Measurements from ENCODE around the gene POT1.

Gene POT1

DNA sequence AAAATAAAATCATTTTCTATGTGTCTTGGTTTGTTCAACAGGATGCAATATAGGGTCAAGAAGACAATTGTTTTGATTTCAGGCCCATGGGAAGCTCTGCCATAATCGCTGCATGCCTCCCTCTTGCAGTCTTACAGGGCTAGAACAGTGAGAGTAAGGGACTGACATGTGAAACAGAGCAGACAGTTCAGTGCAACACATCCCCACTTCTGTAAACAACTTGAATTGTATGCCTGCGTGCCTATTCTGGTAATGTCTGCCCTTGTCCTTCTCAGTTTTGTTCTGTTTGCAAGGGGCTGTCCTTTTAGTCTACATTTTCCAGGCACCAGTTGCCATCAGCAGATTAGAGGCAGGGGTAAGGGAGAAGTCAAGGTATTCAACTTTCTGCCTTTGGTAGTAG is 129.2 kb downstream of the POT1 start:
- no peak for DNase-seq

DNA sequence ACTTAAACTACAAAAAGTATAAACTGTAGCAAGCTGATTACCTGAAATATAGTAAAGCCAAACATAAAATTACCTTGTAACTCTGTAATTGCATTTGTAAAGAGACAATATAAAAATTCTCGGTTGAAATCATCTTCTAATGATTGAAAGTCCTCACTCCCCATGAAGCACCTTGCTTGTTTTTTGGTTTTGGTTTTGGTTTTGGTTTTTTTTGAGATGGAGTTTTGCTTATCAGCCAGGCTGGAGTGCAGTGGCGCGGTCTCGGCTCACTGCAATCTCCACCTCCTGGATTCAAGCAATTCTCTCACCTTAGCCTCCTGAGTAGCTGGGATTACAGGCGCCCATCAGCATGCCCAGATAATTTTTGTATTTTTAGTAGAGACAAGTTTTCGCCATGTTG is 130.2 kb downstream of the POT1 start:
- DNase-seq: no peak

DNA sequence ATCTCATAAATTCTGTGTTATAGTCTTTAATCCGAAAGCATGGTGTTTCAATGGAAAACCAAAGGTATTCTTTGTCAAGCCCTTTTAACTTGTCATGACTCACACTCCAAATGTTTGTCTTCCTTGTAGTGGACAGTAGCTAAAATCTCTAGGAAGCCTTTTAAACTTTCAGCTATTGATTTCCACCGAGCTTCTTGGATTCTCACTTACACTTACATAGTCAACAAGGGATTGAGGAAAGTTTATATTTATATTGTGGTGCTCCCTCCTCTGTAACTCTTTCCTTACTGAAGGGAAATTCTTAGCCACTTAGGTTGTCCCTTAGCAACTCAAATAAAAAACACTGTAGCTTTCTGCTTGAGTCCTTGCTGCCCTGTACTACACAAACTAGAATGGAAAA is 132.9 kb downstream of the POT1 start:
- DNase-seq: no peak

DNA sequence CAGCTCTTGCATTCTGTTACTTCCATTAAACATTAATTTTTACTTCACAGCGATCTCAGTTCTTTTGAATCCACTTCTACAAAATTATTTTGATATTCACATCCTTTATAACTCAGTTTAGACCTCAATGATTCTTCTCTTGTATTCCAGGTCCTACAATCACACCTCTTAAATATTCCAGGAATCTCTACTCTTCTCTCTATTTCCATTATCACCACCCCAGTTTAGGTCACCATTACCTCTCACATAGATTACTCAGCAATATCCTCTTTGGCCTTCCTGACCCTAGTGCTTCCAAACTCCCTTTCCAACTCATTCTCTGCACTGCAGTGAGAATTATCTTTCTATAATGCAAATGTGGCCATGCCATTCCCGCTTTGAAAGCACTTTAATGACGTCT is 136.9 kb downstream of the POT1 start:
- DNase-seq: no peak

DNA sequence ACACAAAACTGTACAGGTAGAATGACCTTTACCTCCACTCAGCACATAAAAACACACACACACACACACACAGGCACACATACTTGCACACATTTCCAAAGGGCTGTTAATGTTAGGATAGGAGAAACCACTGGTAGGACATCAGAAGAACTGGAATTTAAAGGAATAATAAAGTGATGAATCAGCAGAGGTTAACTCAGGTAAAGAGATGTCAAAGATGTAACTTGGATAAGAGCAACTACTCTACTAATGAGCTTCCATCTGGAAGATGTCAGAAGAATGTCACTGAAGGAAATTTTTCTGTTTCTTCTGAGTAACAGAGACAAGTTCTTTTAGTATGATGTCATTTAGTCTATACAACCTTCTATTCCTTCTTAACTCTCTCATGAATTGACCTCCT is 137.6 kb downstream of the POT1 start:
- DNase-seq: no peak

DNA sequence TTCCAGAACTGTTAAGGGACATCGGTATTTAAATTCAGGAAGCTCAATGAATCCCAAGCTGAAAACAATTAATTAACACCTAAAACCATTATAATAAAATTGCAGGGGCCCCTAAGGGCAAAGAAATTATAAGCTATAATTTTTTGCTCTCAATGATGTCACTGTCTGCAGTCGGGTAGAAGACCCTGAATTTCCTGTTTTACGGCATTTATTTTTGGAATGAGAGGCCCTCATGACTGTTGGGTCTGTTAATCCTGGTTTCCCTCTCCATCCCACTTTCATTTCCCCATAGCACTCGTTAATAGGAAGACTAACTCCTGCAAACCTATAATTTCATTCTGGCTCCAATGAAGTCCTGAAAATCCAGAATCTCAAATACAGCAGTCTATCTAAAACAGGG is 138.2 kb downstream of the POT1 start:
- no peak for DNase-seq

DNA sequence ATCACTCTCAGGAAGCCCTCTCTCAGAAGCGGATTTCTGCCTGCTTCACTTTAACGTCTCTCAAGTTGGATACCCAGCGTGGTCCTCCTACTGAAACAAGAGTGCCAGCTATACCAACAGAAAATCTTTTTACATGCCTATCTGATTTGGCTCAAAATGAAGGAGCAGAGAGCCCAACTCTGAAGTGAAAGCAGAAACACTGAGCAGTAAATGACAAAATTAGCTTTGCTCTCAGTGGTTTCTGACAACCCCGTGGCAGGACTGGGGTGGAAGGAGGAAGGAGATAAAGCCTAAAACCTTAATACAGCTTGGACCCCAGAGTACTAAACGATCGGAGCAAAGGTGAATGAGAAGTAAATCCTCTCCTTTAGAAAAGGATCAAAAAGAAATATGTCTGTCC is 139.0 kb downstream of the POT1 start:
- DNase-seq: no peak

DNA sequence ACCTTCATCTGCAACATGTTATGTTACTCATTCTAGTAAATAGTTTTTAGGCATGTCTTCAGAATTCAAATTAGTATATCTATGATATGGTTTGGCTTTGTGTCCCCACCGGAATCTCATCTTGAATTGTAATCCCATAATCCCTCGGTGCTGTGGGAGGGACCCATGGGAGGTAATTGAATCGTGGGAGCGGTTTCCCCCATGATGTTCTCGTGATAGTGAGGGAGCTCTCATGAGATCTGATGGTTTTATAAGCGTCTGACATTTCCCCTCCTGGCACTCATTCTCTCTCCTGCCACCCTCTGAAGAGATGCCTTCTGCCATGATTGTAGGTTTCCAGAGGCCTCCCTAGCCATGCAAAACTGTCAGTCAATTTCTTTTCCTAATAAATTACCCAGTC is 143.6 kb downstream of the POT1 start:
- no peak for DNase-seq

DNA sequence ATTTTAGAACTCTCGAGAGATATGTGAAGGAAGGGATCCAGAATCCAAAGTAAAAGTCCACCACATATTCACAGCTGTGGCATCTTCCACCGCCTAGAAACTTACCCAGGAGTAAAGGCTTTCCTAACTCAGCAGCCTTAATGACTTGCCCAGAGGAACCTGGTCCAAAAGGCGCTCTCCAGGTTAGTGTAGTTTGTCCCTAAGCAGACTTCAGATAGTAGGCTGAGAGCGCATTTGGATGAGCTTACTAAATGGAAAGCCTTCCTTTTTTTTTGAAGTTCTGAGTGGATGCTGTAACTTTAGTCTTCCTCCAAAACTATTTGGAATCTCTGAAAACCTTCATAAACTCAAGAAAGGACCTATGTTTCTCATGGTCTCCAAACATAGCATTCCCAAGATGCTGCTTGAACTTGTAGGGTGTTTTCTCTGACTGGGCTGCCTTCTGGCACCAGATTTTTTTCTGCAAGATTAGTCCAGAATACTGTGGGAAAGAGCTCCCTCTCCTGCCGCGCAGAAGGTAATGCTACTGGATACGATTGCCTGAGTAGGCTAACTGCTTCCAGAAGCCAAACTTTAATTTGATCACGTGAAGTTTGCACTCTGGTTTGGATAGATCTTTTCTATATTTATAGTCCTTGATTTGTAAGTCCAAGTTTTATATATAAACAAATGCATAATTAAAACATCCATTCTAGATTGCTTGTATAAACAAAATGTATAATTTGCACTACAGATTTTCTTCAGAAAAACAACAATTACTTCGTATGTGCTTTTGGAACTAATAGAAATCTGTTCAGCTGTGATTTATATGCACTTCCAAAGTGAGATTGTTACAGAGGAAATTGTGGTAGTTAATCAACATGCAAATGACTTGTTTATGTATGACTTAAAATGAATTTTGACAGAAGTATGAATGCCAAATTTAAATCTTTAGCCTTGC is 144.5 kb downstream of the POT1 start:
- peak; percentile 83 for DNase-seq

DNA sequence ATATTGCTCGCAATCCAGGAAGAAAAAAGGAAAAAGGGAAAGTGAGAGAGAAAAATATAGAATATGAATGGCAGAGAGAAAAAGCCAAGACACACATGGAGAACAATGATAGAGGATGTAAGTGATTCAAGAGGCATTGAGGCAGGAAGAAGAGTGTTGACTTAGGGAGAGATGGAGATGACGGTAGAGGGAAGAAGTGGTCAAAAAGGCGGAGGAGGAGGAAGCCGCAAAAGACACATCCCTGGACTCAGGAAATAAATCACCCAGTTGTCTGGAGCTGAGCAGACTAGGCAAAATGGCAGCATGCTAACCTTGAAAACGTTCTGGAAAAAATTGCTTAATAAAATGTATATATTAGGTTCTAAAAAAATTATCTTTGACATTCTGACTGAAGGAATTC is 146.4 kb downstream of the POT1 start:
- no peak for DNase-seq

DNA sequence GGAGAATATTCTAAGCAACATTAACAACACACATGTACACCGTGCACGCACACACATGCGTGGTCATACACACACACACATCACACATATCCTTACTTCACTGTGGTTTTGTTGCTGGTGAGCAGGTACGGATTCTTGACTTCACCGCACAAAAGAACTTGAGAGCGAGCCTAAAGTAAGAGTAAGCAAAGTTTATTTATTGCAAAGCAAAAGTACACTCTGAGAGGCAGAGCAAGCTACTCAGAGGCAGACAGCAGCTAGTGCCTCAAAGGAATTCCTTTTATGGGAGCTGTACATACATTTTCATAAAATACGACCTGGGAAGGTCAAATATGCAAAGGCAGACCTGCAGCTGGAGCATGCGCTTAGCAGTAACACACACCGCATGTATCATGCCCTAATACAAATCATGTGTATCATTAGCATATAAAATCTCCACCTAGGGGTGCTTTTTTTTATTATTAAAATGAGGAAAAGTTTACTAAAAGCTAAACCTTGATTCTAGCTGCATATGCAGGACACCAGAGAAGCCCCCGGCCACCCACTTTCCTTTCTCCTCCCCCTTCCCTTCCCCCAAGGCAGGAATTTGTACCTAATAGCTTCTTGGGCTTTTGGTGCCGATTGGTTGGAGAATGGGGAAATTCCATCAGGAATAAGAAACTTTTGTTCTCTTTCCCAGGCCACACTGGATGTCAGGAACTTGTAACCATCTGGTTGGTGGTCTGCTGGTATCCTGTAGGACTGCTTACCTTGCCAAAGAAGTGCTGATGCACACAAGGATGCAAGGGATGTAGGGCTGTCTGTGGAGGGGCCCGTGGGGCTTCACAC is 147.5 kb downstream of the POT1 start:
- no peak for DNase-seq

DNA sequence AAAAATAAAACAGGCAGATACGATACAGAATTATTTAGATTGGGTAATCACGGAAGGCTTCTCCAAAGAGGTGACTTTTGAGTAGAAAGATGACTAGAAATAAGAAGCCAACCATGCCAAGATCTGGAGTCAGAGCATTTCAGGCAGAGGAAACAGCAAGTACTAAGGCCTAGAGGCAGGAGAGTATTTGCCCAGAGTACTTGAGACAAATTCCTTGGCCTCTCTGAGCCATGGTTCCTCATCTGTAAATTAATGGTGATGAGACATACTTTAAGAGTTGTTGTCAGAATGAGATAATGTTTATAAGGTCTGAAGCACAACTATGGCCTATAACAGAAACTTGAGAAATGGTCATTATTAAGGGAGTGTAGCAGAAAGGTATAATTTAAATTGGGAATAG is 148.2 kb downstream of the POT1 start:
- DNase-seq: no peak

DNA sequence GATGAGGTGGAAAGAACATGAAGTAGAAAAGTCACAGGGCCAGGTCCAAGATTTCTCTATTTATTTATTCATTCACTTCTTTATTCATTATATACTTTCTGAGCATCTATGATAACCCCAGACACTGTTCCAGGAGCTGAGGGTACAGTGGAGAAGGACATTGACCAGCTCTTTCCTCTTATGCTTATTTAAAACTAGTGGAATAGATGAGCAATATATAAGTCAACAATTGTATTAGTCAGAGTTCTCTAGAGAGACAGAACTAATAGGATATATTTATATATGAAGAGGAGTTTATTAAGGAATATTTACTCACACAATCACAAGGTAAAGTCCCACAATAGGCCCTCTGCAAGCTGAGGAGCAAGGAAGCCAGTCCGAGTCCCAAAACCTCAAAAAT is 149.0 kb downstream of the POT1 start:
- no peak for DNase-seq

DNA sequence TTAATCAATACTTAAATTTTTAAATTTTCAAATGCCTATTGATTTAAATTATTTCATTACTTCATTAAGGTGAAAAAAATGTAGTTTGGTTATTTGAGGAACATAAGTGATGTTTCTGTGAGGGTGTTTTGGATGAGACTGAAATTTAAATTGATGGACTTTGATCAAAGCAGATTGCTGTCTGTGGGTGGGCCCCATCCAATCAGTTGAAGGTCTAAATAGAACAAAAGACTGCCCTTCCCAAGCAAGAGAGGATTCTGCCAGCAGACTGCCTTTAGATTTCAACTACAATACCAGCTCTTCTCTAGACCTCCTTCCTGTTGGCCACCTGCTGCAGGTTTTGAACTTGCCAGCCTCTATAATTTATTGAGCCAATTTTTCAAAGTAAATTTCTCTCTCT is 149.6 kb downstream of the POT1 start:
- no peak for DNase-seq

DNA sequence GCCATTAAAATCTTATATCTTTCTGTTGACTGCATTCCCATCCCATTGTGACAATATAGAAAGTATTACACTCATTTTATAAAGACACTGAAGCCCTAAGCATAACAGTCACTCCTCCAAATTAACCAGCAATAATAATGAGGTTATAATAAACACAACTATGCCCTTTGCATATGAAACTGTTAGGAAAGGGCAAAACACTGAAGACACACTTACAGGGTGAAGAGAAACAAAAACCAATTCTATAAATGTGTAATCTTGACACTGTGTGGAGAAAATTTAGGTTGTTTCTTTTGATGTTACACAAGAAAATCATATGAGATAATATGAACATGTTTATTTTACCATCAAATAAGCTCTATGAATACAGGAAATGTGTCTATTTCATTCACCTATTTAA is 150.0 kb downstream of the POT1 start:
- no peak for DNase-seq

DNA sequence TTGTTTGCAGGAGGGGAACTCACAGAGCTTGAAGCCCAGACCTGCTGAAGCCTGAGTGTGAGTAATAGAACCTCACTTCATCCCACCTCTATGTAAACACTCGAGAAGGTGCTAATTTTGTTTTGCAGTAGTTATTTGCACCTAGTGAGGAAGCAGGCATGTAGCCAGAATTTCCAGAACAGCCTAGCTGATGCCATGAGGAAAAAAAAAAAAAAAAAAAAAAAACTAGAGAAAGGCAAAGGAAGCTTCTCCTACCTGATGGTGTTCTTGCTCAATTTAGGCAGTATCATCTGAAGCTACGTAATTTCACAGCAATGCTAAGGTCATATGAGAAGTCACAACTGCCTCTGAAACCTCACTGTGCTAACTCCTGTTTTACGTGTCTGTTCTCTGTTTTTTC is 150.4 kb downstream of the POT1 start:
- DNase-seq: no peak

DNA sequence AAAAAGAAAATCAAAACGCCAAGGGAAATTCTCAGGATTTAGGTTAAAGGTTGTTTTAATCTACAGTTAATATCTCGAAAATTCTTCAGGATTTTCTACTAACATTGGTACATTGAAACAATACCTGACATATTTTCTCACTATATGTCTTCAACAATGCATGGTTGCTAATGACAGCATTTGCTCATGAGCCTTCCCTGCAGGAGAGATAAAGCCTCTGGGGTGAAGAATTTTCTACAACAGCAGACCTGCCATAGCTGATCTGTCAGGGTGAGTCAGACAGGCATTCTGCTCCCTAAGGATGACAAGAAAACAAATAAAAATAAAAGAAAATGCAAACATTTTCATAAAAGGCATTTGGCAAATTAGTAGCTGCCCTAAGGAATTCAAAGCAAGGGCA is 152.4 kb downstream of the POT1 start:
- DNase-seq: peak; percentile 77

DNA sequence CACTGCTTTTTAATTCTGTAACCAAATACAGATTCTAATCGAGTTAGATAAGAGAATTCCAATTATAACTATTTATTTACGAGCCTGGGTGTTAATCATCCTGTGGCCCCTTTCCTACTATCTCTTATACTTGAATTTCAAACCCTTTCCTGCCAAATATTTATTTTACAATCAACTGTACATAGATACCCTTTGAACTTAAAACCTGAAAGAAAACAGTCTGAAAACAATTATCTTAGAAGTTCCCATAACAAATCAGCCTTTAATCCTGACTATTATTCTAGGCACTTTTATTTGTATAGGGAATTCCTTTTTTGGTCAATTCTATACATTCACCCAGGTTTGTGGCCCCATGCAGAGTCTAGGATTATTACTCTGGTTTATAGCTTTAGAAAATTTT is 153.5 kb downstream of the POT1 start:
- DNase-seq: no peak

DNA sequence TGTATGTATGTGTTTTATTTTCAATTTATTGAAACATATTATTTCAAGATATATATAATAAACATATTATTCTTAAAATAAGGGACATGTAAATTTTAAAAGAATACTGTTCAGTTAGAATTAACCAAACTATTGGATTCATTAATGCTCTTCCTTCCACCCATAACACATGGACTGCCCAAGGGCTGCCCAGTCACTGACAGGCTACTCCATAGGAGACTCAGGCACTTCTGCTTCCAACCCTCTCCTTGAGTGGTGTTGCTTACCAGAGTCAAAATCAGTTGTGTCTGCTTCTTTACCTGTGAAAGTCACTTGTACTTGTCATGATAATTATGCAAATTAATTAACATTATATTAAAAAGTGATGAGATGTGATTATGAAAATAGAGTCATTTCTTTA is 154.2 kb downstream of the POT1 start:
- DNase-seq: no peak

DNA sequence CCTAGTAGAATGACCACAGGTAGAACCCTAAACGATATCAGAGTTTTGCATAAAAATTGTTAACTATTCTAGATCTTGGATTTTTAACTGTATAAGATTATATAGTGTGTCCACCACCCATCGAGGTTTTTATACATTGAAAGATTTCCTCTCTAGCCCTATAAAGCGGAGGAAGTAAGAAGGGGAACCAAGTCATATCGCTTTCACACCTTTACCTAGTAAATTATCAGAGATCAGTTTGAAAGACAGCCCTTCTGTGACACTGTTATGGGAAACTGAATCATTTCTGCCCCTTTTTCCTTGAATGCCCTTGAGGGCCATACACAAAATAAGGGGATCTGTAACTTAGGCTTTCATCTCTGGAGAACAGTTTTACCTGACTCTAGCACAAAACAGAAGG is 155.7 kb downstream of the POT1 start:
- no peak for DNase-seq

DNA sequence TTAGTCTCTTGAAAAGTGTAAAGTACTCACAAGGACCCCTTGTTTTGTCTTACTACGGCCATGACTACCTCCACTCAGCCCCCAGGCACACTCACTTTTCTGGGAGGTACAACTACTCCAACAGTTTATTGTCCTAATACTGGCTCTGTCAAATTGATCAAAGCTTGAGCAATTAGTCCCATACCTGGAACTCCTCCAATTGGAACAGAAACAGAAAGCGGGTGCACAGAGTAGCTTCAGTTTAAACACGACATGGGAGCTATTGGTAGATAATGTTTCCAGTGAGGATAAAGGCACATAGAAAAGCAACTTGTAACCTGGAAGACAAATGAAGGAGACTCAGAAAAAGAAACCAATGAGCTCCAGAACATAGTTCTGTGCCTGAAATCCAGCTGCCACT is 156.3 kb downstream of the POT1 start:
- DNase-seq: no peak

Measured in eye (tissue), 1 donor.